Activated T-cell treated with anti-CD3 and anti-CD28 coated beads, Interleukin-2, amount 50 U/mL, for 1 hour (primary cell): Measurements from ENCODE around the gene PLXNA4.

Experiments used
- DNase-seq: peaks from one replicate; pipeline ENCODE4 v3.0.0-alpha.2; 2020

PLXNA4 gene

DNA sequence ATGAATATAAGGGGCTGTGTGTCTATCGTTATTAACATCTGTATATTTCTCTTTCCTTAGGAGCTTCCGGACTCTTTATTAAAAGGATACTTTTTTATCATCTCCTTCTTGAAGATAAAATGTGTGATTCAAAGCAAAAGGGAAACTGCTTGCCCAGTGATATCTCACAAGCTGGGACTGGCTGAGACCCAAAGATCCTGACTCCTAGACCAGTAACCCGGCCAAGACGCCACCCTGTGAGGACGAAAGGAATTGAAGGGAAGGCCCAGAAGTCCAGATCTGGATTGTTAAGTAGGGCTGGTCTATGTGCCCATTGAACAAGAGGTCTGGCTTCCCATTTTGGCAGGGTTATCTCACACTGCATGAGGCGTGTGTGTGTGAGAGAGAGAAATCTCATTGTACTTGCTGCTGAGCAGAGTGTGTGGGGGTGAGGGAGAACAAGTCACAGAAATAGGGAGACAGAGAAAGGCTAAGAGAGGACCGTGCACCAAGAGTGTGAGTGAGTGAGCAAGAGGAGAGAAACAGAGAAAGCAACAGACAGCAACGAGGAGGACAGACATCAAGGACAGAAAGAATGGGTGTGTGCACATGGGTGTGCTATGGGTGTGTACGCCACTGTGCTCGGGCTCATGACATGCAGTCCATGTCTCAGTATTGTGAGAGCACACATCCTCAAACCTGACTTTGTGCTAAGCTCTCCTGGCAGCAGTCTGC lies 75.4 kb downstream of the PLXNA4 start:
- DNase-seq, result no peak

DNA sequence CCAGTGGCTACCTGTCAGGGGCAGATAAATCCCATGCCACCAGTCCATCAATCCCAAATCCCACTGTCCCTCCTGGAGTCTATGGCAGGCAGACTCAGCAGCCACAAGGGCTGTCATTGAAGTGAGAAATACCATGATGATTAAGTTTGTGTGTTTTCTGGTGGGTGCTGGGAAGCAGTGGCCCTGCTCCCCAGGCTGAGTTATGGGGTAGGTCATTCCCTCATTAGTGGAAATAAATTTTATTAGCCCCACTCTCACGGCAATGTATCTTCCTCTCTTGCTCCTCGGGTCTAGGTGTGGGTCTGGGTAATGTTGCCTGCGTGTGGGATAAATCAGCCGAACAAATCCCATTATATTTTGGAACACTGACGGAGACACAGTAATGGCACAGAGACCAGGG lies 76.8 kb downstream of the PLXNA4 start:
- DNase-seq, result no peak

DNA sequence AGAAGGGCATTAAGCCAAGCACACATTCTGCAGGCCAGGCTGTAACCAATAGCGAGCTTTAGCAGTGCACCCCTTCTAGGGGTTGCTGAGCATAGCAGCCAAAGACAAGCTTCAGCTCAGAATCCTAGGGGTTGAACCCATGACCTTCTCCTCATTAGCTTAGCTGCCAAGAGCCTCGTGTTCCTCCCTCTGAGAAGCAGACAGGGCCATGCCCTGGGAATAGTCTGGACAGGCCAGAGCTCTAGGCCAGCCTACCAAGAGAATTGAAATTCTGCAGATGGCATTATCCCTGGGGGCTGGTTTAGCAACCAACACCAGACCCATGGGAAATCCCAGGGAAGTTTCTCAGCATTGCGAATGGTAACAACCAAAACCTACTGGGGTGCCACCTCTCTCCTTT lies 77.2 kb downstream of the PLXNA4 start:
- DNase-seq, result no peak

GRCh38 chr7:132498319-132498718 lies 78.0 kb downstream of the PLXNA4 start:
- no peak for DNase-seq

GRCh38 chr7:132497098-132497497 lies 79.2 kb downstream of the PLXNA4 start:
- no peak for DNase-seq

DNA sequence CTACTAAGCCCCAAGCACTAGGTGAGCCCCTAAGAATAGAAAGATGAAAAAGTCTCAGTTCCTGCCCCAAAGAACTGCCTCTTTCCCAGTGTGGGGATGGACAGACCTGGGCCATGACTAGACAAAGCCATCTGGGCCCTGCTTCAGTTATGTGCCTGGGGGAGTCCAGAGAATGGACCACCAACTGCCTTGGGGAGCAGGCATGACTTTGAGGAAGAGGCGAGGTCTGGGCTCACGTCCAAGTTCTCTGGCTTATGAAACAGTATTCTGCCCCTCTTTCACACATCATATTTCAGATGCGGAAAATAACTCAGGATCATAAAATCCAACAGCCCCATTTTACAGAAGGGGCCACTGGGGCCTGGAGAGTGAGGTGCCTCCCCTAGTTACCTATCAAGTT lies 80.3 kb downstream of the PLXNA4 start:
- no peak for DNase-seq

GRCh38 chr7:132494474-132494873 lies 81.8 kb downstream of the PLXNA4 start:
- no peak for DNase-seq

DNA sequence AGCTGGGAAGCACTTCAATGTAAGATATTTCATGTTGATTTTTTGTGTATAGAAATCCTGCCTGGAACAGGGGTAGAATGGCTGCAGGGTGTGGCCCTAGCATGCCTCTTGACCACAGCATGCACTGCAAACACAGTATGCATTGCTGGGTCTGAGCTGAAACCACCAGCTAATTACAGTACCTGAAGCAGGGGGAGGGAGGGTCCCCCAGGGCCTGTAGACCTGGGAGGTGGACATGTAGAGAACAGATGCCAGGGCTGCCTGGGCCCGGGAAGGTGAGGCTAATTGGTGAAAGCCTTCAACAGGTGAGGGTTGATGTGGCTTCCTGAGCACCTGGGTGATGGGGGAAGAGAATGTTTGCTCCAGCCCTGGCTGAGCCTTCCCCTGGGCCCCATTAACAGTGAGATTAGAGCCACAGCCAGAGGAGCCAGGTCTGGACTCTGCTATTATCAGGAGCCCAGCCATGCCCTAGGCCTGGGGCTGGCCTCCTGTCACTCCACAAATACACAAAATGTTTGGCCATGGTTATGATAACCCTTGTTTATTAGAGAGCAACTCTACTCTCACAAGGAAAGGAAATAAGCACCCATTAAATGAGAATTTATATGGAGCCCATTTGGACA lies 83.3 kb downstream of the PLXNA4 start:
- DNase-seq, result no peak

DNA sequence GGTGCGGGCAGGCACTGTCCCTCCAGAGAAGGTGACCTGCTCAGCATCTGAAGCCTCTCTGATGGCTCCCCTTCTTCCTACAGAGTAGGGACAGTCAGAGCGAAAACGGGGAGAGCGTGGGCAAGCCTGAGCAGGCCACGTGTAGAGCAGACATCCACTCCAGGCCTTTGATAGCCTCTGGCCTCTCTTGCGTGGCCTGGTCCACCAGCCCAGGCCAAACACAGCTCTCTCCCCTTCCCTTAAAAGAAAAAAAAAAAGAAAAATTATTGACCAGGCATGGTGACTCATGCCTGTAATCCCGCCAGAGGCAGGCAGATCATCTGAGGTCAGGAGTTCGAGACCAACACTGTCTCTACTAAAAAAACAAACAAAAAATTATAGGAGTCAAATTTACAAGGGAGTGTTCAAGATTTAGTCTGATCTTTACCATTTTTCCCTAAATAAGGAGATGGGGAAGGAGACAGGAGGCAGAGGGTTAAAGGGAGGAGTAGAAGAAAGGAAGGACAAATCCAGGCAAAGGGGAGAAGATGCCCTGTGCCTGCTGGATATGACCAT lies 84.8 kb downstream of the PLXNA4 start:
- no peak for DNase-seq

DNA sequence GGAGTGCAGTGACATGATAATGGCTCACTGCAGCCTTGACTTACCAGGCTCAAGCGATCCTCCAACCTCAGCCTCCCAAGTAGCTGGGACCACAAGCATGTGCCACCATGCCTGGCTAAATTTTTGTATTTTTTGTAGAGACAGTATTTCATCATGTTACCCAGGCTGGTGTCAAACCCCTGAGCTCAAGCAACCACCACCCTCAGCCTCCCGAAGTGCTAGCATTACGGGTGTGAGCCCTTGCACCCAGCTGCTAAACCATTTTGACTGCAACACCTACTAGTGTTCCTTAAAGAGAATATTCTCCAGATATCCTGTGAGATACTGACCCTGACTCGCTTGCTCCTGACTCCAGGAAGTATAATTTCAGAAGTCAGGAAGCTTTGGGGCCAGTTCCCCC lies 85.8 kb downstream of the PLXNA4 start:
- DNase-seq, result no peak

DNA sequence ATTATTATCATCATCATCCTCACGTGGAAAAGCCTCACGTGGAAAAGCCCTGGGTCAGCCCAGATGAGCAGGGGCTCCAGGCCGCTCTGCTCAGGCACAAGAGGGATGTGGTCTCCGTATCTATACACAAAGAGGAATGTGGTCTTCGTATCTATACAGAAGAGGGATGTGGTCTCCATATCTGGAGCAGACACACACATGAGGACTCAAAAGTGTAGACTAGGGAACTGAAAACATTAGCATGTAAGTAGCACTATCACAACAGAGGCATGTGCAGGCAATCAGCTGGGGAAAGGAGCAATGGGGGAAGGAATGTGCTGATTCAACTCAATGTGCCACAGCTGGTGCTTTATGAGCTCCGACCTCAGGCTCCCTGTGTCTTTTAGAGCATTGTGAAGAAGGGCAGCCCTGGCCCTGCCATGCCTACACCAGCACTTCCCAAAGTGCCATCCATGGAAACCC lies 86.5 kb downstream of the PLXNA4 start:
- DNase-seq, result no peak

- DNase-seq, result no peak
These were observed 87.5 kb downstream of the PLXNA4 start for GRCh38 chr7:132488634-132489302.

DNA sequence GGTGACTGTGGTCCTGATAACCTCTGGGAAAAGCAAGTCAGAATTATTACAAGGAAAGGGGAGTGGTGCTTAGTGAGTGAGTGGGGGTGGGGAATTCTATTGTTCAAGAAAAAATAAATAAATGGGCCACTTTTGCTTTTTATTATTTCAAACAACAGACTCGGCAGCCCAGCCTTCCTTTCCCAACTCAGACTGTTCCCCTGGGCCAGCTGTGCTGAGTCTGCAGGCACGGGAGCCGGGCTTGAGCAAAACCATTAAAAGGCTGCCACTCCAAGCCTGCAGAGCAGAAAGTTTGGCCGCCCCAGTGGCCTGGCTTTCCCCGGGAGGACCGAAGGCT lies 90.0 kb downstream of the PLXNA4 start:
- no peak for DNase-seq

- no peak for DNase-seq
These were observed 90.5 kb downstream of the PLXNA4 start for GRCh38 chr7:132485600-132486273.

DNA sequence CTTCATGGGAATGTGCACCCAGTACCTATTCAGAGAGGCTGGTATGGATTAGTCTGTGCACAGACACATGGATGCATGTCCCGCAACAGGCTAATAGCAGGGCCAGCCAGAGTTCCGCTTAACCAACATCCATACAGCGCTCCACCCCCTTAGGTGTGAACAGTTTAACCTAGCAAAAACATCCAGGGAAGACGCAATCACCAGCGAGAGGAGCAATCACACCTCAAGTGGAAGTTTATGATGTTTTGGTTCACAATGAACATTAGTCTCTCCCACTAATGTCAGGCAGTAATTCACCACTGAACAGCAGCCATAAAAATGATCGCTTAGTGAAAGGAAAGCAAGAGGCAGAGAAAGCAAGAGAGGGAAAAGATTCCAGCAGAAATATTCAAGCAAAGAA lies 91.1 kb downstream of the PLXNA4 start:
- no peak for DNase-seq

- DNase-seq, result no peak
These were observed 93.4 kb downstream of the PLXNA4 start for GRCh38 chr7:132482866-132483265.

DNA sequence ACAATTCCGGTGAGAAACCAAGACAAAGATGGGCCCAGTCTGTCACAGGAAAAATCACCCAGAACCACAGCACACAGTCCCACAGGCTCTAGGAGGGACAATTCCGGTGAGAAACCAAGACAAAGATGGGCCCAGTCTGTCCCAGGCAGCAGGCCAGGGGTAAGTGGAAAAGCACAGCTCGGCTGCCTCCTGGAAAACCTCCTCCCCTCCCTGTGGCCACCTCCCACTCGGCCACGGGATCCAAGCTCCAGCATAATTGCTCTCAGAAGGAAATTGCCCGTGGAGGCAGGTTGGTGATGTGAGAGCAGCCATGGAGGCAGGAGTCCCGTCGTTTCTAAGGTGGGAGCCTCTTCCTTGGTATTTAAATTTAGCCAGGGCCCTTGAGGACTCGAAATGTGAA lies 95.7 kb downstream of the PLXNA4 start:
- DNase-seq, result no peak

GRCh38 chr7:132476541-132476940 lies 99.7 kb downstream of the PLXNA4 start:
- no peak for DNase-seq

GRCh38 chr7:132475669-132476116 lies 100.6 kb downstream of the PLXNA4 start:
- no peak for DNase-seq

DNA sequence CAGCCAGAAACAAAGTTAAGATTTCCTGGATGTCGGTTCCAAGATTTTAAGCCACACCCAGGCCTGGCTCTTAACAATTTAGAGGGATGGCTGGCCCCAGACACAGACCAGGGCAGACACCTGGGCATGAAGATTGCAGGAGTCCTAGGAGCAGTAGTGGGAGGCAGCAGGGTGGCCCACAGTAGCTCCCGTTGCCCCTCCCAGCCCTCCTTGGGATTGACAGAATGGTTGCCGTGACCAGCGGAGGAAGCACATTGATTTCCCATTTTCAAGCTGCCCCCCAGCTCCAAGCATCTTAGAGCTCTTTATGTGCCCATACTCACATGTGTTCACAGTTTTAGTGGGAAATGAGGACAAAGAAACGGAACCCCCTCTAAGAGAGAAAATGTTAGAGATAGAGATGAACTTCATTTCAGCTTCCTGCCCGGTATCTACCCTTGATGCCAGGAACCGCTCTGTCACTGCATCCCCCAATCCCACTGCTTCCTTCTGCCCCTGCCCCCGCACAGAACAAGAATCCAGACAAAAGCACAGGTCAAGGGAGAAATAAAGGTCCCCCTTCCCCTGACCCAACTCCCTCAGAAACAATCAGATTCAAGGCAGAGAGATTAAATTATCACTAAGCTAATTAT lies 101.1 kb downstream of the PLXNA4 start:
- DNase-seq, result no peak

GRCh38 chr7:132472463-132473120 lies 103.7 kb downstream of the PLXNA4 start:
- DNase-seq, result no peak

GRCh38 chr7:132471515-132471914 lies 104.8 kb downstream of the PLXNA4 start:
- no peak for DNase-seq
